ENCODE data around the gene MAL. TPM values are rescaled to one million over a fixed set of nuclear protein-coding genes. Genes with fewer than 3 reads are reported as not detected.

Gene MAL
- not detected for total RNA-seq (ENCODE audit: unreplicated experiment)
- long read RNA-seq = 0 reads

- Mint-ChIP-seq H3K27ac (ENCODE audit: unreplicated experiment) (no peak within 1 kb of the TSS), H3K4me1 (ENCODE audit: unreplicated experiment) (peaks cover 12% of the 10 kb centered on the region), H3K9me3 (ENCODE audit: unreplicated experiment) (no peaks in the 10 kb centered on the region), H3K27me3 (ENCODE audit: unreplicated experiment) (peaks cover 27% of the 10 kb centered on the region), H3K4me3 (ENCODE audit: unreplicated experiment) (peak within 1 kb of the TSS; percentile 77), H3K36me3 (ENCODE audit: low read depth, unreplicated experiment) (no peaks in the 10 kb centered on the region)
- TF ChIP-seq CTCF (IDR thresholded peaks at IDR 0.05; ENCODE audit: unreplicated experiment) = no peak
- DNase-seq (ENCODE audit: low spot score) = peak; percentile 39
Measured at GRCh38 chr2:95025406-95026319, at the start of gene MAL. TSS of gene MAL (plus strand) at chr2:95025708. CDS start at chr2:95025793, 85 bp downstream.

- Mint-ChIP-seq H3K27ac (ENCODE audit: unreplicated experiment) (no peak overlapping the region), H3K36me3 (ENCODE audit: low read depth, unreplicated experiment) (no peaks in the 10 kb centered on the region), H3K27me3 (ENCODE audit: unreplicated experiment) (peaks cover 5% of the 10 kb centered on the region), H3K4me3 (ENCODE audit: unreplicated experiment) (no peak overlapping the region), H3K4me1 (ENCODE audit: unreplicated experiment) (peaks cover 11% of the 10 kb centered on the region), H3K9me3 (ENCODE audit: unreplicated experiment) (no peaks in the 10 kb centered on the region)
- no peak for DNase-seq (ENCODE audit: low spot score)
- TF ChIP-seq CTCF (IDR thresholded peaks at IDR 0.05; ENCODE audit: unreplicated experiment) = no peak
Measured at GRCh38 chr2:94977826-94978225, 47.7 kb upstream of the MAL start.

GRCh38 chr2:94978917-94979316 is 46.6 kb upstream of the MAL start:
- TF ChIP-seq CTCF (IDR thresholded peaks at IDR 0.05; ENCODE audit: unreplicated experiment) = no peak
- peaks cover 5% of the 10 kb centered on the region for H3K27me3 Mint-ChIP-seq (ENCODE audit: unreplicated experiment)

GRCh38 chr2:94979406-94980375 is 45.8 kb upstream of the MAL start:
- H3K27ac Mint-ChIP-seq (ENCODE audit: unreplicated experiment) = peak overlapping the region; percentile 74
- peaks cover 11% of the 10 kb centered on the region for H3K4me1 Mint-ChIP-seq (ENCODE audit: unreplicated experiment)
- H3K4me3 Mint-ChIP-seq (ENCODE audit: unreplicated experiment) = no peak overlapping the region
- no peak for DNase-seq (ENCODE audit: low spot score)
- H3K36me3 Mint-ChIP-seq (ENCODE audit: low read depth, unreplicated experiment) = no peaks in the 10 kb centered on the region
- no peak for TF ChIP-seq CTCF (IDR thresholded peaks at IDR 0.05; ENCODE audit: unreplicated experiment)
- peaks cover 5% of the 10 kb centered on the region for H3K27me3 Mint-ChIP-seq (ENCODE audit: unreplicated experiment)
- H3K9me3 Mint-ChIP-seq (ENCODE audit: unreplicated experiment) = no peaks in the 10 kb centered on the region

More at GRCh38 chr2:94978917-94979316, 46.6 kb upstream of the MAL start:
- no peak overlapping the region for H3K4me3 Mint-ChIP-seq (ENCODE audit: unreplicated experiment)
- no peaks in the 10 kb centered on the region for H3K9me3 Mint-ChIP-seq (ENCODE audit: unreplicated experiment)
- H3K27ac Mint-ChIP-seq (ENCODE audit: unreplicated experiment) = no peak overlapping the region
- peaks cover 11% of the 10 kb centered on the region for H3K4me1 Mint-ChIP-seq (ENCODE audit: unreplicated experiment)
- H3K36me3 Mint-ChIP-seq (ENCODE audit: low read depth, unreplicated experiment) = no peaks in the 10 kb centered on the region
- no peak for DNase-seq (ENCODE audit: low spot score)

Measured in endothelial cell (in vitro differentiated cells).